ENCODE data around the gene TCERG1L. TPM values are rescaled to one million over a fixed set of nuclear protein-coding genes. Genes with fewer than 3 reads are reported as not detected.

Gene TCERG1L
- total RNA-seq, 1 experiment from 2014 or later: not detected

DNA sequence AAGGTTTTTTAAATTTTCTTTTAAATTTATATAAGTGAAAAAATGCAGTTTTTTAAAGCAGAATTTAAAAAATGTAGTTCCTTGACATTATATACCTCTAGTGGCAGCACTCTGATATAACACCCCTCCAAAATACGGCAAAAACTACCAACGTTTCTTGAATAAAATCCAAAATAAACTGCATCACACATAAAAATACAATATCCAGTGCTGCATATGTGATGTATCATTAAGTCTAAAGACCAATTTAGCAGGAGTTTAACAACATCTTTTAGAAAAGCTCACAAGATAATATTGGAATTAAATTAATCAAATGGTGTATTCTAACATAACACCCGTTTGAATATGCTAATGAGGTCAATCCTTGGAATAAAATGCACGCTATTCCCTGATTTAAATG is 1.4 kb downstream of the TCERG1L start:
- ChIA-PET POLR2A (ENCODE audit: unreplicated experiment) (no interaction called here), CTCF (no interaction called here)
- Histone ChIP-seq H3F3A (ENCODE audit: insufficient read depth, low read depth) (no peaks in the 10 kb centered on the region), H3K4me1 (replicated peaks; ENCODE audit: insufficient read depth) (no peaks in the 10 kb centered on the region), H3K27ac (no peak overlapping the region), H3K36me3 (ENCODE audit: low read depth) (no peaks in the 10 kb centered on the region), H4K20me1 (ENCODE audit: insufficient read depth) (no peaks in the 10 kb centered on the region), H3K4me3 (no peak overlapping the region), H2AFZ (no peak overlapping the region), H3K79me2 (ENCODE audit: low read depth) (no peaks in the 10 kb centered on the region), H3K4me2 (no peak overlapping the region), H3K27me3 (ENCODE audit: insufficient read depth, low read depth) (no peaks in the 10 kb centered on the region; the same call in 1 of the 2 replicates), H3K9me3 (ENCODE audit: insufficient read depth, low read depth) (no peaks in the 10 kb centered on the region), H3K9me2 (ENCODE audit: insufficient read depth) (no peaks in the 10 kb centered on the region)
- BruUV-seq (replicated peaks): no TSS peak
- DNase-seq: no peak
- TF ChIP-seq EZH2 (IDR thresholded peaks at IDR 0.05; ENCODE audit: low read depth) (no peak), CTCF (conservative IDR thresholded peaks at IDR 0.05) (peak; percentile 53)
- intact Hi-C loops (cut with micrococcal nuclease; ENCODE audit: unreplicated experiment): no loop called here

DNA sequence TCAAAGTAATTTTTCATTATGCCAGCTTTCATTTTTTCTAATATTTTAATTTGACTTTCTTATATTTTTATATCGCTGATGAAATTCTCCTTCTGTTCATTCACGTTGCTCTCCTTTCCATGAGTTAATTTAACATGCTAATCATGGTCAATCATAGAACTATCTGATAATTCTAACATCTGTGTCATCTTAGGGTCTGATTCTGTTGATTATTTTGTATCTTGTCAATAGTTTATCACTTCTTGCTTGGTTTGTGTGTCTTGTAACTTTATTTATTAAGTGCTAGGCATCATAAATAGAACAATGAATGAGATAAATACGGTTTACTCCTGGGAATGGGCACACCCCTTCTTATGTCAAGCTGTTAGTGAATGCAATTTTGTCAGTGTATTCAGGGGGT is 11.0 kb downstream of the TCERG1L start:
- Histone ChIP-seq H3K4me3 (no peak overlapping the region), H4K20me1 (ENCODE audit: insufficient read depth) (no peaks in the 10 kb centered on the region), H3K79me2 (ENCODE audit: low read depth) (no peaks in the 10 kb centered on the region), H3K9me3 (ENCODE audit: insufficient read depth, low read depth) (no peaks in the 10 kb centered on the region), H3K4me1 (replicated peaks; ENCODE audit: insufficient read depth) (no peaks in the 10 kb centered on the region), H3F3A (ENCODE audit: insufficient read depth, low read depth) (no peaks in the 10 kb centered on the region), H3K9me2 (ENCODE audit: insufficient read depth) (no peaks in the 10 kb centered on the region), H3K36me3 (ENCODE audit: low read depth) (no peaks in the 10 kb centered on the region), H3K27ac (no peak overlapping the region), H3K27me3 (ENCODE audit: insufficient read depth, low read depth) (no peaks in the 10 kb centered on the region), H3K4me2 (no peak overlapping the region), H2AFZ (no peak overlapping the region)
- intact Hi-C loops (cut with micrococcal nuclease; ENCODE audit: unreplicated experiment): no loop called here
- POLR2A ChIA-PET (ENCODE audit: unreplicated experiment): interaction anchor here (0.6 kb wide), 1 partner anchor 93 kb away, joined by 3 read pairs; no protein-coding TSS in a partner anchor
- no TSS peak for BruUV-seq (replicated peaks)
- TF ChIP-seq EZH2 (IDR thresholded peaks at IDR 0.05; ENCODE audit: low read depth) (no peak), CTCF (conservative IDR thresholded peaks at IDR 0.05) (no peak)
- CTCF ChIA-PET: no interaction called here
- DNase-seq: no peak

- H3K4me1 ChIP-seq (replicated peaks; ENCODE audit: insufficient read depth): no peaks in the 10 kb centered on the region
- H4K20me1 ChIP-seq (ENCODE audit: insufficient read depth): no peaks in the 10 kb centered on the region
- no peak for DNase-seq
- peaks cover 21% of the 10 kb centered on the region for H3K27me3 ChIP-seq (ENCODE audit: insufficient read depth, low read depth)
- no peak overlapping the region for H2AFZ ChIP-seq
- no peak overlapping the region for H3K4me3 ChIP-seq
- no peak for TF ChIP-seq CTCF (conservative IDR thresholded peaks at IDR 0.05)
- no peak for TF ChIP-seq EZH2 (IDR thresholded peaks at IDR 0.05; ENCODE audit: low read depth)
- ChIA-PET POLR2A (ENCODE audit: unreplicated experiment) (no interaction called here), CTCF (no interaction called here)
- H3K4me2 ChIP-seq: no peak overlapping the region
- H3K36me3 ChIP-seq (ENCODE audit: low read depth): no peaks in the 10 kb centered on the region
- no peaks in the 10 kb centered on the region for H3K9me3 ChIP-seq (ENCODE audit: insufficient read depth, low read depth)
- no peaks in the 10 kb centered on the region for H3K79me2 ChIP-seq (ENCODE audit: low read depth)
- H3K9me2 ChIP-seq (ENCODE audit: insufficient read depth): no peaks in the 10 kb centered on the region
- H3F3A ChIP-seq (ENCODE audit: insufficient read depth, low read depth): no peaks in the 10 kb centered on the region
- intact Hi-C loops (cut with micrococcal nuclease; ENCODE audit: unreplicated experiment): no loop called here
- BruUV-seq (replicated peaks): no TSS peak
- no peak overlapping the region for H3K27ac ChIP-seq
These were observed 20.7 kb downstream of the TCERG1L start for GRCh38 chr10:131290781-131291180.

Measured in PC-9 (cell line).